ENCODE results near the gene SLX4IP.

DNA sequence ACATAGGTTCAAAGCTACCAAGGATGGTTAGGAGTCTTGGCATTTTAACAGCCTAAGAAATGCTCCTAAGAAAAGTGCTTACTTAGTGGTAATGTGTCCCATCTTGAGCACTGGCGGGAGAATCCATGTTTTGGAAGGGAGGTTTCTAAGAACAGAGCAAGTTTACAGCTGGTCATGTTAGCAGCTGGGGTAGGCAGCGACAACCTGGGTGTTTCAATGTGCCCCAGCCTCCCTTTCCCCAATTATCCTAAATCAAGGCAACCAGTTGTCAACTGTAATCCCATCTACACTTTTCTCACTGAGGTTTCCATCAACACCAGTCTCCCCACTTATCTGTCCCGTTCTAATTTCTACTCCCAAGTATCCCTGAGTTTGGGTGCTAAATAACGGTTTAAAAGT, 240.3 kb downstream of the SLX4IP start:
- no peak for TF ChIP-seq CTCF (IDR thresholded peaks at IDR 0.05)
- TF ChIP-seq, protein P1, sequence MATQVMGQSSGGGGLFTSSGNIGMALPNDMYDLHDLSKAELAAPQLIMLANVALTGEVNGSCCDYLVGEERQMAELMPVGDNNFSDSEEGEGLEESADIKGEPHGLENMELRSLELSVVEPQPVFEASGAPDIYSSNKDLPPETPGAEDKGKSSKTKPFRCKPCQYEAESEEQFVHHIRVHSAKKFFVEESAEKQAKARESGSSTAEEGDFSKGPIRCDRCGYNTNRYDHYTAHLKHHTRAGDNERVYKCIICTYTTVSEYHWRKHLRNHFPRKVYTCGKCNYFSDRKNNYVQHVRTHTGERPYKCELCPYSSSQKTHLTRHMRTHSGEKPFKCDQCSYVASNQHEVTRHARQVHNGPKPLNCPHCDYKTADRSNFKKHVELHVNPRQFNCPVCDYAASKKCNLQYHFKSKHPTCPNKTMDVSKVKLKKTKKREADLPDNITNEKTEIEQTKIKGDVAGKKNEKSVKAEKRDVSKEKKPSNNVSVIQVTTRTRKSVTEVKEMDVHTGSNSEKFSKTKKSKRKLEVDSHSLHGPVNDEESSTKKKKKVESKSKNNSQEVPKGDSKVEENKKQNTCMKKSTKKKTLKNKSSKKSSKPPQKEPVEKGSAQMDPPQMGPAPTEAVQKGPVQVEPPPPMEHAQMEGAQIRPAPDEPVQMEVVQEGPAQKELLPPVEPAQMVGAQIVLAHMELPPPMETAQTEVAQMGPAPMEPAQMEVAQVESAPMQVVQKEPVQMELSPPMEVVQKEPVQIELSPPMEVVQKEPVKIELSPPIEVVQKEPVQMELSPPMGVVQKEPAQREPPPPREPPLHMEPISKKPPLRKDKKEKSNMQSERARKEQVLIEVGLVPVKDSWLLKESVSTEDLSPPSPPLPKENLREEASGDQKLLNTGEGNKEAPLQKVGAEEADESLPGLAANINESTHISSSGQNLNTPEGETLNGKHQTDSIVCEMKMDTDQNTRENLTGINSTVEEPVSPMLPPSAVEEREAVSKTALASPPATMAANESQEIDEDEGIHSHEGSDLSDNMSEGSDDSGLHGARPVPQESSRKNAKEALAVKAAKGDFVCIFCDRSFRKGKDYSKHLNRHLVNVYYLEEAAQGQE (IDR thresholded peaks at IDR 0.05): no peak
- no peak for TF ChIP-seq EHMT2 (IDR thresholded peaks at IDR 0.05; ENCODE audit: low read depth)
- TF ChIP-seq KDM1A (IDR thresholded peaks at IDR 0.05; ENCODE audit: low read depth): no peak
